Endometrium (tissue), 2 donors: ENCODE measurements around the gene CACNA2D3.

Experiments used
- FAIRE-seq: peaks from 2 replicates; lab custom pipeline; 2012; peaks lifted over from hg19 to GRCh38; lab: Jason Lieb, UNC
- donor health status: control.
- donor health status: control.

The CACNA2D3 gene

DNA sequence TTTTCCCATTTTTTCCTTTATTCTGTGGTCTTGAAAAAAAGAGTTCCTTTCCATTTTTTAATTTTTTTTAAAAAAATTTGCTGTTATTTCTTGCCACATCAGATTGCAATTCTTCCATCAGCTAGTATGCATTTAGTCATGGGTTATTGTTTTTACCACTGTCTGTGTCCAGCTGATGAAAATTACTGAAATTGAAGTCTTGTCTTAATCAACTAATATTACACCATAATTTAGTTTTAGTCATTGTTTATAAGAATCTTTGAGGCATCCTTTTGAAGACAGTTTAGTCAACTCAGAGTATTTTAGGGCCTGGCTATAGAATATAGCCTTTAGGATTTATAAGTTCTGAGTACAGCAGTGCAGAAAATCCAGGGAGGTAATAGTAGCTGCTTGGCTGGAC lies 633.4 kb downstream of the CACNA2D3 start:
- no peak for FAIRE-seq

GRCh38 chr3:54756330-54756731 lies 634.0 kb downstream of the CACNA2D3 start:
- no peak for FAIRE-seq

- no peak for FAIRE-seq
Observed at GRCh38 chr3:54758461-54758860, 636.1 kb downstream of the CACNA2D3 start.

DNA sequence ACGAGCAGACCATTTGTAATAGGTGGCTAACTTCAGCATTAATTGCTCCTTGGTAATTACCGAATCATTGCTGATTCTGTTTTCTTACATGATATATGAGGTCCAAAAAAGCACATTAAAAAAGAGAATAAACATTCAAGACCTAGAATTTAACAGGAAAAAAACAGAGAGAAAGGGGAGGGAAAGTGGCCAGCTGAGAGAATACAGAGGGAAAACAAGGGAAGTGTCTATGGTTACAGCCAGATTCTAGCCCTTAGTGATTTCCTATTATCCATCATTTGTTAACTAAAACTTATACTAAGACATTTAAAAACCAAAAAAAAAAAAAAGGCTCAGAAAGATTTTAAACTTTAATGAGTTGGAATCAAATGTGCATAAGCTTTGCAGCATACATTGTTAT lies 636.8 kb downstream of the CACNA2D3 start:
- FAIRE-seq, result peak; percentile 39

- FAIRE-seq, result no peak
Observed at GRCh38 chr3:54760201-54760600, 637.8 kb downstream of the CACNA2D3 start.

- FAIRE-seq, result no peak
Observed at GRCh38 chr3:54761637-54762036, 639.3 kb downstream of the CACNA2D3 start.

DNA sequence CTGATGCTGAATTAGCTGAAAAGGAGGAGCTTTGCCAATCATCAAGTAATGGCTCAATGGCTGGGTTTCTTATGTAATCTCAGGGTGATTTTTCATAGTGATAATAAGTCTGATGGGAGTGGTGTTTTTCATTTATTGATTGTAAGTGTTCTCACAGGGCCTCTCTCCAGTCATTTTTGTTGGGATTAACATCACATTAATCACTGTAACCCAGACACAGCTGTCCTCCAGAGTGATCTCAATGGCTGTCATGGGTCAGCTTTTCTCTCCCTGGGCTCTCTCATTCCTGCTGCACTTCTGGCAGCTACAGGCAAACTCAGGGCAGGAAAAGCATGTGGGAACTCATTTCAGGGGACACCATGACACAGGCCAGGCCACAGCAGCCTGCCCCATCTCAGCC lies 642.6 kb downstream of the CACNA2D3 start:
- no peak for FAIRE-seq

DNA sequence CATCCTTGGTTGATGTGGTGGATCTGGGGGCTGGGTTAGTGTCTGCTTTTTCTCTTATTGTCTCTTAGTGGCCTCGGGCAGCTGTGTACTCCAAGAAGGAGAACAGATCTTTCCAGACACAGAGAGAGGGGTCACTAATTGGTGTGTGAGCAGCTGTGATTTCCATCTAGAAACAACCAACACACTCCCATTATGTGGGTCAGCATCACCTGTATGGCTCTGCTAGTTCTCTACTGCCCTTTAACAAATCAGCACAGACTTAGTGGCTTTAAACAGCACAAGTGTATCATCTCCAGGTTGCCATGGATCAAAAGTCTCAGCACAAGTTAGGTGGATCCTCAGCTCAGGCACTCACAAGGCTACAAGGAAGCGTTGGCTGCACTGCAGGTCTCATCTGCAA lies 648.7 kb downstream of the CACNA2D3 start:
- no peak for FAIRE-seq

DNA sequence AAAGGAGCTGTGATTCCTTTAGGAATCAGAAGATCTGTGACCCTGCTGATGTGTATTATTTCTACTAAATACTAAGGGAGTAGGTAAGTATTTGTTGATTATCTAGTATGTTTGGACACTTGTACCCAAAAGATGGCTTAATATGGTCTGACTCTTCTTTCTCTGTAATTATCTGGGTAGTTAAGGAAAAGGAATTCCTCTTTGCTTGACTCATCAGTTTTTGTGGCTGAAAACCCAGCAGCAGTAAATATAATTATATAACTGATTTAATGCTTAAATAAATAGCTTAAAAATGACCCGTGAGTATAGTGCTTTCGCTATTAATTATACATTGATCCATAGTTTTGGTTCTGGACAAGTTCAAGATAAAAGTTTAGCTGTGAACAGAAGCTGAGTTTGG lies 649.7 kb downstream of the CACNA2D3 start:
- FAIRE-seq, result no peak

- no peak for FAIRE-seq
Observed at GRCh38 chr3:54772746-54773145, 650.4 kb downstream of the CACNA2D3 start.

DNA sequence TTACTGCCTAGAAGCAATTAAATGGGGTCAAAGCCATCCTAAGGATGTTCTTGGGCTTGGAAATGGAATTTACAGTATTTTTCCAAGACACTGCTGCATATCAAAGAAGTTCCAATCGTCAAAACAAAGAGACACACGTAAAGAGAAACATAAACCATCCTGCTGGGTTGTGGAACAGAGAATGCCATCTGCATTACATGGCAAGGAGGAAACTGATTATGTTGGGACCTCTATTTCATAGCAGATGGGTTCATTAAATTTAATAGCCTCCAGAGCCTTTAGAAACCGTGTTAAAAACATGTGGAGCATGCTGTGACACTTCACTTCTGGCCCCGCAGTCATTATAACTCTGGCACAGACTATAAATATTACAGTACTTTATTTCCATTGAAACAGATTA lies 650.9 kb downstream of the CACNA2D3 start:
- no peak for FAIRE-seq

- FAIRE-seq, result no peak
Observed at GRCh38 chr3:54776601-54777000, 654.2 kb downstream of the CACNA2D3 start.

DNA sequence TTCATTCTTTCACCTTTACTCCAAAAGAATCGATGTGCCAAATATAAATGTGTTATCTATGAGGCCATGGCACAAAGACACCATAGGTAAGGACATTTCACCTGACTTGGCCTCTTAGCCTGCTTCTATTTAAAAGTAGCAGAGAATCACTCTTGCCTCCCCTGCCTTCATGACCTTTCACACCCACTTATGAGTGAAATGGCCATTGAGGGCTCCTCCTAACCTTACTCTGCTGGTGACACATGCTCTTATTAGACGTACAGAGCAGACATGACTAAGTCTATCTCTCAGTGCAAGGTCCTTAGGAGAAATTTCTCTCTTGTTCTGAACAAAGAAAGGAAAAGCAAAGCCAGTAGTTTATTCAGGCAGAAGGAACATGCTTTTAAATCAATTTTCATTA lies 654.8 kb downstream of the CACNA2D3 start:
- FAIRE-seq, result no peak

DNA sequence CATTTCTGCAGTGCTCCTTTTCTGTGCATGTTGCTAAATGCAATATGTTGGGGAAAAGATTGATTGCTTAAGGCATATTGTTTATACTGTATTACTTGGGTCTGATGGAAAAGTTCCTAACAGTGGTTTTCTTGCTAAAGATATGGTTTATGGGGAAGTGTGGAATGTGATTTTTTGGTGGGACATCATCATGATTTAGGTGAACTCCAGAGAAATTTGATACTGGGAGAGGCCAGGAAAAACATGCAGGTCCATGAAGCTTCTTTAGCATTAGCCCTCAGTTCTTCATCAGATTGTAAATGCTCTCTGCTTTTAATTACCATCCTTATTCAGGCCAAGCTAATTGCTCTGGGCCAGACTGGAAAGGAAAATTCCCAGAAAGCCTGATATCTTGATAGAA lies 658.0 kb downstream of the CACNA2D3 start:
- FAIRE-seq, result no peak

DNA sequence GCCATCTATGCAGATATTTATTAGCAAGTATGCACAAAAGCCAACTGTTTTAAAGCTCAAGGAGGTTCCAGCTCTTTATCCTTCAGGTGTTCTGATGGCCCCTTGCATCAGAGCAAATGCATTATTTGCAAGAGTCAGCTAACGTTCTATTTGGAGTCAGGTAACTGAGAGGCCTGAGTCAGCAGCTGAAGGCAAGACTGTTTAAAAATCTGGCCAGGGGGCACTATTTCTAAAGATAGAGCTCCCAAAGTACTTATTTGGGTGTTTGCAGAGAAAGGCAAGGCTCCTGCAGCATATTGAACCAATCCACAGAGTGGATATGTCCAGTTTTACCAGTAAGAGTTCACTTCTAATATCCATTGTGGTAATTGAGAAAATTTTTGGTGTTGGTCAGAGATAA lies 659.4 kb downstream of the CACNA2D3 start:
- no peak for FAIRE-seq

DNA sequence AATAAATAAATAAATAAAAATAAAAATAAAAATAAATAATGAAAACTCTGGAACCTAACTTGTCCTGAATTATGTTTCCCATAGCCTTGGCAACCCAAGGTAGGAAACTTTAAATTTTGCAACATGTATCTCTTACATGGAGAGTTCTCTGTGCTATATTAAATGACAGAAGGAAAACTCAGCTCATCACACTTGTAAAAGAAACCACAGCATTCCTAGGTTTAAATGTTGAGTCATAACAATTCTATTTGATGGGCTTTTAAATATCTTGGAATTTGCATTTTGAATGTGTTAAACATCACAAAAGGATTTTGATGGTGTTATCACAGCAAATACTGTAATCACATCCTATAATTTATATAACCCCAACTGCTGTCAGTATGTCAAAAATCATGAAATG lies 661.3 kb downstream of the CACNA2D3 start:
- FAIRE-seq, result no peak

- FAIRE-seq, result no peak
Observed at GRCh38 chr3:54784021-54784420, 661.7 kb downstream of the CACNA2D3 start.

DNA sequence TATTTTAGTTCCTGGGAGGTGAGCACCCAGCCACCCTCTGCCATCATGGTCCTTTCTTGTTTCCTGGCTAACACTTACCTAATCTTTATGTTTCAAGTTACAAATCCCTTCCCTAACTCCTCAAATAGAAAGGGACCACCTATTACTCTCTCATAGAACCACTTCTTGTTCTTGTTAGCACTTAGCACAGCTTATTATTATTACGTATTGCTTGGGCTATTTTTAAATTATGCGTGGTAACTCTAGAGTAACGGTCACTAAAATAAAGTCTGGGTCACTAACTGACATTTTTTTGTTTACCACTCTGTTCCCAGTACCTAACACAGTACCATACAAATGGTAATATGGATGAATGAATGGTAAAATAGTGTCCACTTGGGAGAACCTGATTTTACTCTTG lies 663.6 kb downstream of the CACNA2D3 start:
- FAIRE-seq, result no peak

DNA sequence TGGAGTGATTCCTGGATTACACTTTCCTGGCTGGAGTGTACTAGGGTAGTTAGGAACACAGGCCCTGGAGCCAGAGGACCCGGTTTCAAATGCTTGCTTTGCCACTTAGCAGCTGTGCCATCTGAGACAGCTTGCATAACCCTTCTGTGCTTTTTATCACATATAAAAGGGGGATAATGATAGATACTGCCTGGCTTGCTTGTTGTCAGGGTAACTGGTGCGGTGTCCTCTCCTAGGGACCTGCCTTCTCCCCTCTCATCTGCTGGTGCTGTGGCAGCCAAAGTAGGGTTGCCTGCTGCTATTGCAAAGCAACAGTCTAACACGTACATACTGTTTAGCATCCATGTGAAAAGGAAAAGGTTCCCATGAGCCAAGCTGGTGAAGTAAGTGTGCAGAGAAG lies 667.7 kb downstream of the CACNA2D3 start:
- FAIRE-seq, result no peak

- no peak for FAIRE-seq
Observed at GRCh38 chr3:54791501-54792156, 669.3 kb downstream of the CACNA2D3 start.

- FAIRE-seq, result no peak
Observed at GRCh38 chr3:54792584-54792983, 670.2 kb downstream of the CACNA2D3 start.

DNA sequence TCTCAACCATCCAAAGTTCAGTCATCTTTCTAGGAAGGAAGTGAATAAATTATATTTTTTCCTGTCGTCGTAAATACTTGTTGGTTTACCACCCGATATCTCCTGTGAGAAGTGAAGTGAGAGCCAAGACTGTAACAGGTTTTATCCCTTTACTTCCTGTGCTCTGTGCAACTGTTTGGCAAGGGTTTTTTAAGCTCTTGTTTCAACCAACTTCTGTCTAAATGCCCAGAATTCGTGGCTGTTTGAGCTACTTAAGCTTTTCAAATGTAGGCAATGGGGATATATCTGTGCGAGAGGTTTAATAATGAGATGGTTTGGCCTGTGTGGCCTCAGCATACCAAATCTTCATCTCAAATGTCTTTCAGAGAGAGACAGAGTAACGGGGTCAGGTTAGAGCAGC lies 670.8 kb downstream of the CACNA2D3 start:
- no peak for FAIRE-seq

GRCh38 chr3:54797111-54797510 lies 674.8 kb downstream of the CACNA2D3 start:
- no peak for FAIRE-seq

DNA sequence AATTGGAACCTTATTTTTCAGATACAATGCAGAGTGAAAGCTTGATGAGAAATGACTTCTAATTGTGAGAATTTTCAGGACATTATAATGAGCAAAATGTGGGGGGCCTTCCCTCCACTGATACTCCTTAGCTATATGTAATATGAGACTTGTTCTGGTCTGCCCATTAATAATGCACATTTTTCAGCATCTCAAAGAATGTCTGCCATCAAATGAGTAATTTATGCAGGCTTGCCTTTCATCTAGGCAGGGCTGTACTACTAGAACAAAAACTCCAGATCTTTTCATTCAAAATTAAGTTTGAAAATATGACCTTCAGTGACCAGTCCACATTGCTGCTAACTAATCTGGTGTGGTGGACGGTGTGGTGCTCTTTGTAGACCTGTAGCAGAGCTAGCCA lies 678.1 kb downstream of the CACNA2D3 start:
- no peak for FAIRE-seq

DNA sequence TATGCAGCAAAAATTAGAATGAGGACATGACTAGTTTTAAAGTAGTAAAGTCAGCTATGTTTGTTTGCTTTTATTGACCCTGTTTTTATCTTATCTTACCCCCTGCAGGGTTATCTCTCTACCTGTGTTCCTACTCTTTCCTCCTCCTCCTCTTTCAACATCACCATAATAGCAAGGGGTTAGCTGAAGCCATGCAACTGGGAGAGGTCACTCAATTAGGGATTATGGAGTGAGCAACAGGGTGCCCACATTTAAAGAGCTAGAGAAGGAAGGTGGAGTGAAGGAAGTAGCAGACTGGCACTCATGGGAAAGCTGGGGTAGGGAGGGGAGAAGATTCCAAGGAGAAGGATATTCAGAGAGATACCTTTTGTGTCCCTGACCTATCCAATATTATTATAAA lies 679.6 kb downstream of the CACNA2D3 start:
- no peak for FAIRE-seq
